GM12878 (cell line): ENCODE results near the gene KDELR1. TPM values are rescaled to one million over a fixed set of nuclear protein-coding genes. Genes with fewer than 3 reads are reported as not detected.

Experiments used
- CBFB ChIP-seq: IDR thresholded peaks from 2 replicates; pipeline ENCODE4 v1.6.1; 2016; ENCODE audit warnings: antibody characterized with exemption, low read depth
- HCFC1 ChIP-seq: fragments of 150-350 bp; IDR thresholded peaks from 2 replicates; pipeline ENCODE4 v1.6.1; 2014; ENCODE audit warnings: low read length
- SKIL ChIP-seq: fragments of 450-650 bp; IDR thresholded peaks from 2 replicates; pipeline ENCODE4 v1.6.1; 2017; ENCODE audit warnings: mild to moderate bottlenecking, low read depth, inconsistent platforms; ENCODE audit not compliant: poor library complexity, severe bottlenecking
- polyA plus RNA-seq, 11 experiments: library from polyadenylated mRNA; depleted of rRNA in 4 of 11; unstranded in 6 of 11; stranded (reverse) in 5 of 11; fragments of >200 nt; fragmentation: Nextera tagmentation in 4 of 11; fragmentation: Illumina TruSeq in 1 of 11; extraction: Ambion mirVana in 4 of 11; extraction: Trizol in 1 of 11; gene quantifications; 1 replicate in 1 of 11; 2 replicates in 10 of 11; pipeline versions ENCODE4 v1.2.1 to v1.2.3, GENCODE V29; 2011 to 2016; ENCODE audit warnings: inconsistent platforms in 2 of 11, missing spikeins in 2 of 11, low read depth in 1 of 11
- total RNA-seq, 4 experiments: library from RNA; depleted of rRNA in 3 of 4; stranded (reverse); fragments of >200 nt in 3 of 4; fragmentation: Illumina TruSeq in 1 of 4; extraction: Trizol in 1 of 4; gene quantifications; 2 replicates each; pipeline versions ENCODE4 v1.2.1 to v1.2.3, GENCODE V29; 2013 to 2021
- TF ChIP-seq, protein P1 (sequence below): fragments of 450-650 bp; formaldehyde crosslinking; IDR thresholded peaks from 2 replicates; pipeline ENCODE4 v1.4.0; 2020; ENCODE audit warnings: mild to moderate bottlenecking, moderate library complexity

KDELR1 gene
- total and polyA plus RNA-seq, 10 of the 15 experiments (the other 5 are each of a cell fraction or from before 2014, with no cell fraction given), result 2.3 to 71.0 (median 45.2) TPM

- TF ChIP-seq SKIL, result no peak
- TF ChIP-seq, protein P1, sequence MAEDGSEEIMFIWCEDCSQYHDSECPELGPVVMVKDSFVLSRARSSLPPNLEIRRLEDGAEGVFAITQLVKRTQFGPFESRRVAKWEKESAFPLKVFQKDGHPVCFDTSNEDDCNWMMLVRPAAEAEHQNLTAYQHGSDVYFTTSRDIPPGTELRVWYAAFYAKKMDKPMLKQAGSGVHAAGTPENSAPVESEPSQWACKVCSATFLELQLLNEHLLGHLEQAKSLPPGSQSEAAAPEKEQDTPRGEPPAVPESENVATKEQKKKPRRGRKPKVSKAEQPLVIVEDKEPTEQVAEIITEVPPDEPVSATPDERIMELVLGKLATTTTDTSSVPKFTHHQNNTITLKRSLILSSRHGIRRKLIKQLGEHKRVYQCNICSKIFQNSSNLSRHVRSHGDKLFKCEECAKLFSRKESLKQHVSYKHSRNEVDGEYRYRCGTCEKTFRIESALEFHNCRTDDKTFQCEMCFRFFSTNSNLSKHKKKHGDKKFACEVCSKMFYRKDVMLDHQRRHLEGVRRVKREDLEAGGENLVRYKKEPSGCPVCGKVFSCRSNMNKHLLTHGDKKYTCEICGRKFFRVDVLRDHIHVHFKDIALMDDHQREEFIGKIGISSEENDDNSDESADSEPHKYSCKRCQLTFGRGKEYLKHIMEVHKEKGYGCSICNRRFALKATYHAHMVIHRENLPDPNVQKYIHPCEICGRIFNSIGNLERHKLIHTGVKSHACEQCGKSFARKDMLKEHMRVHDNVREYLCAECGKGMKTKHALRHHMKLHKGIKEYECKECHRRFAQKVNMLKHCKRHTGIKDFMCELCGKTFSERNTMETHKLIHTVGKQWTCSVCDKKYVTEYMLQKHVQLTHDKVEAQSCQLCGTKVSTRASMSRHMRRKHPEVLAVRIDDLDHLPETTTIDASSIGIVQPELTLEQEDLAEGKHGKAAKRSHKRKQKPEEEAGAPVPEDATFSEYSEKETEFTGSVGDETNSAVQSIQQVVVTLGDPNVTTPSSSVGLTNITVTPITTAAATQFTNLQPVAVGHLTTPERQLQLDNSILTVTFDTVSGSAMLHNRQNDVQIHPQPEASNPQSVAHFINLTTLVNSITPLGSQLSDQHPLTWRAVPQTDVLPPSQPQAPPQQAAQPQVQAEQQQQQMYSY (CRISPR knock-in tag), result no peak
- TF ChIP-seq HCFC1, result no peak
- 0 out of 2 replicates have a peak, but pooled peaks have one; percentile 48 for TF ChIP-seq CBFB
Measured at GRCh38 chr19:48363500-48363809, 27.9 kb downstream of the KDELR1 start (continued).
